GM19467 (cell line): Measurements from ENCODE around the gene MOB3B.
A peak's percentile ranks its signal among the peaks of the same experiment; 100 is the strongest.

Experiments used
- ATAC-seq: cut with Tn5 transposase; IDR thresholded peaks from one replicate; pipeline ENCODE4 v1.9.1; 2021; ENCODE audit warnings: mild to moderate bottlenecking, moderate library complexity; ENCODE audit not compliant: unreplicated experiment

MOB3B gene

DNA sequence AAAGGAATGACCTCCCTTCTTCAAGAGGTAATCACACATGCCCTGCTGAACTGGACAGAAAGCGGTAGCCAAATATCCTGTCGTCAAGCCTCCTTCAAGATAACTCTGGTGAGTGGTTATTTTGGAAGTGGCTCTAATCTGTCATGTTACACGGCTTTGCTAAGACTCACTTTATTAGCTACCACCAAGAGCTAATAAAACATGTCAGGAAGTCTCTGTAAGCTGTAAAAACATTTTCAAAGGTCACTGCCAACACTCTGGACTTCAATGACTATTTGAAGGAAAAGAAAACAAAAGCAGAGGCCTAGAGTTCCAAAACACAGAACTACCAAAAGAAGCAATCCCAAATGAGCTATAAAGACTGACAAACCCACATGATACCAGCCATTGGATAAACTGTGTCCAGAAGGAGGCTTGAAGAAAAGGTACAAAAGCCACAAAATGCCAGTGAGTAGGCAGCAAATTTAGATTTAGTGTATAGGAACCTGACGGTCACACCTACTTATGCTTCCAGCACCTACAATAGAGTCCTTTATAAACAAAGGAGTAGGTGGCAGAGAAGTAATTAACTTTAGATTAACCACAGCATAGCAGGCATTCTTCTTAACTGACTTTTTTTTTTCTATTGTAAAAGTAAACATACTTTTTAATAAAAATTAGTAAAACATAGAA lies 135.3 kb downstream of the MOB3B start:
- no peak for ATAC-seq

DNA sequence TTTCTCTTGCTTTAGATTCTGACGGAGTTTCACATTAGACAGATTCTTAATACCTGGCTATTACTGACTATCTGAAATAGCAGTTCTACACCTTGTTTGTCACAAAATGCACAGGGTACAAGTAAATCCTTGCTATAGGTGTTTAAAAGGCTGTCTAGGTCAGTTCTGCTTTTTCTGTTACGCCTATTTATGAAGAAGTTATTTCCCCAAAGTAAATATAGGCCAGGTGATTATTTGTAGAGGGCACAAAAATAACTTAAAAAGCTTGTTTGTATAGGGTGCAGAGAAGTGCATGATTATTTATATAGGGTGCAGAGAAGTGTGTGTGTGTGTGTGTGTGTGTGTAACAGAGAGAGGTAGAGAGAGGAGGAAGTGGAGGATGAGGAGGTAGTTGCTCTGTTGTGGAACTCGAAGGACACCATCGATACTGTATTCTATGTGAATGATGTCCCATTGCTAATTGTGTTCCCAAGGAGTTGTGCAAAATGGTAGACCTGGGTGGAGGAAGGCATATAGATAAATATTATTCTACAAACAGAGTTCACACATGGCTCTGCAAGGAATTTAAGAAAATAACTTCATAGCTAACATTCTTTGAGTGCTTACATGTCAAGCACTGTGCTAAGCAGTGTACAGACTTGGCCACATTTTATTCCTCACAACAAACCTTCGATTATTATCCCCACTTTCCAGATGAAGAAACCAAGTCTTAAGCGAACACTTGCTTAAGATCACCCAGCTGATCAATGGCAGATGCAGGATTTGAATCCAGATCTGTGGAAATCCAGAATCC lies 136.4 kb downstream of the MOB3B start:
- ATAC-seq = no peak

DNA sequence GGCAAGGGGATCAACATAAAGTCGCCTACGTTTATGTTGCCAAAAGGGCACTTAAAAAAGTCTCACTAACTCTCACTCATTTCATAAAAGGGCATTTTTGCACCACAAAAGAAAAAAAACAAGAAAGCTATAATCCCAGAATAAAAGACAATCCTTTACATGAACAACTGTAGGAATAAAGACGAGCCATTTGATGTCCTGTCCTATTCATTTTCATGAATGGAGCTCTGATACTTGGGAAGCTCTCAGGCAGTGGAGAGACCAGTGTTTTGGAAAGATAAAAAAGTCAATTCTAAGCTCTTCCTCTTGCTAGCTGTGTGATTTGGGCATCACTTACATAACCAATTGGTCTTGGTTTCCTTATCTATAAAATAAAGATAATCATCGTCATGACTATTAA lies 137.2 kb downstream of the MOB3B start:
- ATAC-seq = no peak

DNA sequence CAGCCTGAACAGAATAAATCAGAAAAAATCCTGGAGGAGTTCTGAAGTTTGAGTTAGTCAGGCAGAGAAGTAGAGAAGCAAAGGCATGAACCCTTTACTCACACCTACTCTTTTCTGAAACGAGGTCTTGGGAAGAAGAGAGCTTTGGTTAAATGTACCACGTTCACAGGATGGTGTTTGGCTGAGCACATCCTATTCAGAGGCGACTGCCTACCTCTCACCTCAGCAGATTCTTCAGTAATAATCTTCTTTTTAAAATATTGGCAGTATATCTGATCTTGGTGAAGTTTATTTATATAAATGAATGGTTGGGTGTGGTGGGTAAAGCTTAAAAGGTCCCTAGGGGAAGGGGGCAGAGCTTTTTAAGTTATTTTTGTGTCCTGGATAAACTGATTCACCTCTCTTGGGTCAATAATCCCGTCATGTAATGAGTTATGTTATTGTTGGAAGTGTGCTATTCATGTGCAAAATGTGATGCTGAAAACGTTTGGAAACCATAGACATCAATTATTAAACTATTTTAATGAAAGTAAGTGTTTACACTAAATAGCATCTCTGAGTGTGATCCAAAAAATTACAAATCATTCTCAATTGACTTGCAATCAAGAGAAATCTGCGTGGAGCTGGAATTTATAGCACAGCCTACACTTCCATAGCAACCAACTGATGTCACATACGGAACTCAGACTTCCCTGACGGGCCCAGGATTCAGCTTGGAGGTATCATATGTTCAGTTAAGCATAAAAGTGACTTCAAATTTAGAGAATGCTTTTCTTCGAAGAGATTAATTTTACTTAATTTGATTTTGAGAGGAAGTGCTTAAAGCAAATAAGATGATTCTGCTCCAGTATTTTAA lies 138.3 kb downstream of the MOB3B start:
- ATAC-seq = no peak

DNA sequence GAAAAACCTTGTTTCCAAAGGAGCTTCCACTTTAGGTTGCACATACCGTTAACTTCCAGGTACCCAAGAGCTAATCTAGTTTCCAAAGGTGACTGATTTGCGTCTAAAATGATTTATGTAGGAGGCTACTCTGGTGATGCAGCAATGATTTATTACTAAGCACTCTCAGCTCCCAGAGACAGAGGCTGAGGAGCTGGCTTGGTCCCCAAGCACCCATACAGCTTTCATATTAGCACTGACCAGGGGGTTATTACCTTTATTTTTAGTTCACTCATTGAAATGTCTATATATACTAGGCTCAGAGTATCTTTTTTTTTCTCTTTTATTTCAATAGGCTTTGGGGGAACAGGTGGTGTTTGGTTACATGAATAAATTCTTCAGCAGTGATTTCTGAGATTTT lies 141.5 kb downstream of the MOB3B start:
- no peak for ATAC-seq

DNA sequence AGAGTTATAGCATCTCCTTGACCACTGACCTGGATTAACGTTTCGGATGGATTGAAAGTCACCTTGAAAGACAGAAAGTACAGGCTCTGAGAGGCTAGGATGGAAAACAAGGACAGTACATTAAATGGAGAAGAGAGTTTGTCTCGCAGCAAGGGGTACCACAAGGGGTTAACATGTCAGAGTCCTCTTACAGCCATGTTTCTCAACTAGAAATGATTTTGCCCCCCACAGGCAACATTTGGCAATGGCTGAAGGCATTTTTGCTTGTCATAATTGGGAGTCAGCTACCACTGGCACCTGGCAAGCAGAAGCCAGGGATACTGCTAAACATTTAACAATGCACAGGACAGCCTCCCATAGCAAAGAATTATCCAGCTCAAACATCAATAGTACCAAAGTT lies 141.9 kb downstream of the MOB3B start:
- ATAC-seq = no peak

DNA sequence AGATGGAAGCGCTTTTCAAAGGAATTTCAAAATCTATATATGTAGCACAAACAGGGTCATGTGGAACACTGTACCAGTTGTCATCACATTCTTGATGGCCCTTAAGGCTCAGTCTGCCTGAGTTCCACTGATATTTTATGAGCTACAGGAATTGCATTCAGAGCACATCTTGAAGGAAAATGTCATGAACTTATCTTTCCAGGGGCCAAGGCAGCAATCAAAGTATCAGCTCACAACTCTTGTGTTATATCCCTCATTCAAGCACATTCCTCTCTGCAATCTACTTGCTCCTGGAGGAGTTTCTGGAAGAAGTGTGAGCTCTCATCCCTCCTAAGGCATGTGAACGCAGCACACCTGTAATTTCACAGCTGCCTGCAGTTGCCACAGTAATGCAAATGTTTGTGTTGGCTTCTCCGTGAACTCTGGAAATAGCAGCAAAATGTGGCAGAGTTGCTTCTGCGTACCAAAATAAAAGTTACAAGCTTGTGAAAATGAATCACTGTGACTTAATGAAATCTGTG lies 143.0 kb downstream of the MOB3B start:
- no peak for ATAC-seq

GRCh38 chr9:27385606-27386322 lies 143.8 kb downstream of the MOB3B start:
- no peak for ATAC-seq

DNA sequence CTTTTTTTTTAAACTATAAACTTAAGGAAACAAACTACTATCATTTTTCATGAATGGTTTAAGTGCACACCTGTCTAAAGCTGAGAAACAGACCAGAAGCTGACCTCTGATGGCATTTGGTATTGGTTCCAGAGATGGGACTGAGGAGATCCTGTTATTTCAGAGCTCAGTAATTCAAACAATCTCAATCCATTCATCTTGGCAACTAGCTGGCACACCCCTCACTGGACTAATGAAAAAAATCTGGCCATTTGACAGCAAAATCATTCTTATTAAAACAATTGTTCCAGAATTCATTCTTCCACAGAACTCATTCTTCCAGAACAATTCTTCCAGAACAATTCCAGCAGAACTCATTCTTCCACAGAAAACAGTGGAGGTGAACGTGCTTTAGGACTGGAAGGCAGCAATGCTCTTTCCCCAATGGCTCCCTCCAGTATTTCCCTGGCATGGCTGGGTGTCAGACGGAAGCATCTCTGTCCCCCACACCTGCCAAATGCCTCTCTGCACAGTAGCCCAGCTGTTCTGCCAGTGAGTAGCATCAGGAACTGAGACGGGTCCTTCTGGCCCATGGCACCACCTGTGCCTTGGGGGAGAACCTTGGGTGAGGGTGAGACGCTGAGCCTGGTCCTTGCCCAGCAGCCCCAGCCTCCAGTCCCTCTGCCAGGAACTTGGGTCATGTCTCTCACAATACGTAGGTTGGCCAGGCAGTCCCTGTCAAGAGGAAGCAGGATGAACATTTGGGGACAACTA lies 145.2 kb downstream of the MOB3B start:
- no peak for ATAC-seq

DNA sequence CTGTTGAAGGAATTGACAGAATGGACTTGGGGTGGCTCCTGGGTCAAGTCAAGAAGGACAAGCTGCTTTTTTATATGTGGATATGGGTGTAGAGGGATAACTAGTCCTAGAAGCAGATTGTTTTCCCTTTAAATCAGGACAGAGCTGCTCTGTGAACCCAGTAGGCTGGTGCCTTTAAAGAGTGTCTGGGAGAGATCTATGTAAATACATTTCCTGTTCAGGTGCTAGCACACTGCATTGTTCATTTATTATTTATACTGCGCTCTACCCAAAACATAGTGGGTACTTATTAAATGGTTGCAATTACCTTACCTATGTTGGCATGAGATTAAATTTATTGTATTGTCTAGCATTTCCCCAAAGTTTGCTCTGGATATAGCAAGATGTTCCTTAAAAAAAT lies 146.1 kb downstream of the MOB3B start:
- no peak for ATAC-seq

GRCh38 chr9:27382975-27383374 lies 146.6 kb downstream of the MOB3B start:
- ATAC-seq = no peak

DNA sequence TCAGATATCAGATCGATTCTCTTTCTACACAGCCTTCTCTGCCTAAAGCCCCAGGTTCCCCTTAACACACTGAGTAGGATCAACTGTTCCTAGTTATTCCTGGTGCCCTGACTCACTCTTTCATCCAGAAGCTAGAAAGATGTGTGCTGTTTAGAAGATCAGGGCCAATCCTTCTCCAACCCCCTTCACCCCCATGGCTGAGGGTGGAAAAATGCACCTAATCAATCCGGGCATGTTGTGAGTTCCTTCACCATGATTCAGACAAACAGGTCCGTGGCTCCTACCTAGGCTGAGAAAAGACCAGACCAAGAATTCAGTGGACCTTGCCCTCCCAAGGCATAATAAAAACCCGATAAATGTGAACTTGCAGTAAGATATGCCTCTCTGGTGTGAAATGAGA lies 147.3 kb downstream of the MOB3B start:
- ATAC-seq = no peak

DNA sequence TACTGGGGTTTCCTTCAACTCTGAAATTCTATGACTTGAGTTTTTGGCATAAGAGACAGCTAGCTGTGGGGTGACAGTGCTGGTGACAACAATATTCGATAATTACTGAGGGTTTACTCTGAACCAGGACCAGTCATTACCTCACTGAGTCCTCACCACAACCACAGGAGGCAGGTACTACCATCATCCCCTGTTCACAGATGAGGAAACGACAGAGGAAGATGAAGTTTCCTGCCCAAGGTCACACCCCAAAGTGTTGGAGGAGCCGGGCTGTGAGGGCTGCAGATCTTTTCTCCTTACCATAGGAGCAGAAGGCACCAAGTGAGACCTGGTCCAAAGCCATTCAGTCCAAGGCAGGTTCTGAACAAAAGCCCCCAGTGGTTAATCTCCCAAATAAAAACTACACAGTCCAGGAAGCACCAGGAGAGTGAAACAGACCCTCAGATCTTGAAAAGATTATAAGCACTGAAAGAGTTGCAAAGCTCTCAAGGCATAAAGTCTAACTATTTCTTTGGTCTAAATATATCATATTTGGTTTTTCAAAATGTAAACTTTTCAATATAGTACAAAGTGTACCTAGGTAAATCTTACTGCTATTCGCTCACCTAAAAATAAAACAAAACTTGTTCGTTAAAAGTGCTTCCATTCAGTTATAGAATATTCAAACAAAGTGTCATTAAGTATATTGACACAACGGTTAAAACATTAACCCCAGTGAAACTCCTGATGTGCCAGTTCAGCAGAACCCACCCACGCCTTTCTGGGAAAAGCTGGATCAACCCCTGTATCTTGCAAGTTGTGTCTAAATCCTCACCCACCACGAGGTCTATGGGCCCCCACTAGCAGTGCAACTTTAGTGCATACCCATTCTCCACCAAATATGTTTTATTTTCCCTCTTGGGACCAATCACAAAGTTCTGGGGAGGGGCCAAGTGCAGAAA lies 150.0 kb downstream of the MOB3B start:
- peak; percentile 32 for ATAC-seq

DNA sequence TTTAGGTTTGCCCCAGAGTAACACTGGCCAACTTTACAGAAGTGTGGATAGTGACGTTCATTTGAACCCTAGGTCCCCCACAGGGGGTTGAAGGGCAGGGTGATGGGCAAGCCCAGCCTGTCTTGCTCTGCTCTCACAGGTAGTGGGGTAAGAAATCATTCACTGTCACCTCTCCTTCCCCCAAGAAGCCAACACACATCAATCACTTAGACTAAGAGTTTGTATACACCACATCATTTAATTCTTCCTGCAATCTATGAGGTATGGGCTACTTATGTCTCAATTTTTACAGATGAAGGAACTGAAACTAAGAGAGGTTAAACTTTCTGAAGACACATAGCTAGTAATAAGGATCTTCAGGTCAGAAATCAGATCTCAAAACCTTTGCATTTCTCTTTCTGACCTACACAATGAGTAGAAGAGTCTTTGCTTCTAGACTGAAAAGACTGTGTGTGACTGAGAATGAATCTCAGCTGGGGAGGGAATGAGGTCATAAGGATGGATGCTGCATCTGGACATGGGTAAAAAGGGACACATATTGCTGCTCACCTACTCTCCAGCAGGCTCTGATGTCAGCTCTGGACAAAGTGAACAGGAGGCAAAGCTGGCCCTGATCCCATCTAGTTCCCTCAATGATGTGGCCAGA lies 151.7 kb downstream of the MOB3B start:
- peak; percentile 79 for ATAC-seq

- ATAC-seq = peak; percentile 36
These were observed 152.3 kb downstream of the MOB3B start for GRCh38 chr9:27377147-27377807.

- ATAC-seq = no peak
These were observed 155.8 kb downstream of the MOB3B start for GRCh38 chr9:27373851-27374250.

DNA sequence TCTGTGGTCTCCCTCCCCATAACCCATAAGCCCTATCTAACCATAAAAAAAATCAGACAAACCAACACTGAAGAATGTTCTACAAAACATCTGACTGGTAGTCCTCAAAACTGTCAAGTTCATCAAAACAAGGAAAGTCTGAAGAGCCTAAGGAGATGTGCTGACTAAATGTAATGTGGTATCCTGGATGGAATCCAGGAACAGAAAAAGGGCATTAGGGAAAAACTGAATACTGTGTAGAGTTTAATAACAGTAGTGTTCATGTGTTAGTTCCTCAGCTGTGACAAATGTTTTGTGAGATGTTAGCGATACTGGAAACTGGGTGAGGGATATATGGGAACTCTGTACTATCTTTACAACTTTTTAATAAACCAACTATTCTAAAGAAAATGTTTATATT lies 157.0 kb downstream of the MOB3B start:
- no peak for ATAC-seq

GRCh38 chr9:27371382-27371781 lies 158.2 kb downstream of the MOB3B start:
- ATAC-seq = no peak
